Psoas muscle (tissue), 8 donors: ENCODE results near the gene WRAP73. TPM values are rescaled to one million over a fixed set of nuclear protein-coding genes. Genes with fewer than 3 reads are reported as not detected.

Experiments
- ATAC-seq, 4 donors: fragments of 200-7000 bp; cut with Tn5 transposase; one replicate each; pipeline ENCODE4 v1.9.1; 2020; ENCODE audit warnings: moderate library complexity in 3 of 4, mild to moderate bottlenecking in 2 of 4
- DNase-seq, 2 donors: peaks; one replicate each; pipeline ENCODE4 v3.0.0-alpha.2; 2020
- H3K27ac ChIP-seq: fragments of 200-600 bp; one replicate; pipeline ENCODE4 v1.8.0; 2022
- H3K27me3 ChIP-seq, 3 donors: fragments of 200-600 bp in 1 of 3; one replicate each; pipeline versions ENCODE4 v1.6.1 to v1.8.0; 2013 to 2022; ENCODE audit warnings: low read length in 2 of 3, mild to moderate bottlenecking in 2 of 3, moderate library complexity in 1 of 3; ENCODE audit not compliant: insufficient read depth in 3 of 3
- H3K36me3 ChIP-seq, 2 donors: fragments of 200-600 bp in 1 of 2; one replicate each; pipeline versions ENCODE4 v1.6.1 to v1.8.0; 2013 to 2022; ENCODE audit warnings: low read depth in 1 of 2, mild to moderate bottlenecking in 1 of 2, moderate library complexity in 1 of 2; ENCODE audit not compliant: insufficient read depth in 1 of 2
- H3K4me1 ChIP-seq: fragments of 200-600 bp; one replicate; pipeline ENCODE4 v1.8.0; 2022
- H3K4me3 ChIP-seq: fragments of 200-600 bp; one replicate; pipeline ENCODE4 v1.8.0; 2022; ENCODE audit warnings: mild to moderate bottlenecking
- H3K9me3 ChIP-seq: fragments of 200-600 bp; one replicate; pipeline ENCODE4 v1.8.0; 2022
- CTCF ChIP-seq: fragments of 200-600 bp; IDR thresholded peaks from one replicate; pipeline ENCODE4 v1.8.0; 2022; ENCODE audit warnings: antibody characterized with exemption
- WGBS, 3 donors: extraction: QIAGEN DNeasy Blood & Tissue Kit; methylation state at CpG; one replicate each; pipeline versions ENCODE4 v1.1.6 to v1.1.7; 2013; 5-methylcytosine and 5-hydroxymethylcytosine counted together
- intact Hi-C, 2 donors: fragments of 100-400 bp; cut with DNase I; formaldehyde crosslinking; loops; one replicate each; pipeline versions ENCODE4 v1.11.0 to v1.14.2; 2022
- polyA plus RNA-seq, 3 donors: library from polyadenylated mRNA; stranded (reverse); fragments of 200-250 nt; gene quantifications; one replicate each; pipeline ENCODE4 v1.2.3, GENCODE V29; 2013
- total RNA-seq, 4 donors: library from RNA; stranded (reverse); fragmentation: NEBNext Ultra II Directional in 2 of 4; extraction: Animal tissue kit (Norgen Biotek cat#: 25700) in 2 of 4; gene quantifications; one replicate each; pipeline versions ENCODE4 v1.2.1 to v1.2.4, GENCODE V29; 2021 to 2023
- donor health status: healthy with polysubstance abuse.
- donor health status: DM: no; HTN: no; CAD: no; lungs with moderate emphysema.
- donor health status: Bipolar disorder and iron deficiency.
- donor health status: healthy.
- donor health status: DM: yes; HTN: yes; CAD: no.
- donor health status: DM: no; HTN: no; CAD: no.
- donor health status: DM: no; HTN: no; CAD: no.
- donor health status: DM: yes; HTN: yes; CAD: no.

WRAP73 gene
- total and polyA plus RNA-seq, 7 donors = 10.8 to 21.8 (median 12.6) TPM

DNA sequence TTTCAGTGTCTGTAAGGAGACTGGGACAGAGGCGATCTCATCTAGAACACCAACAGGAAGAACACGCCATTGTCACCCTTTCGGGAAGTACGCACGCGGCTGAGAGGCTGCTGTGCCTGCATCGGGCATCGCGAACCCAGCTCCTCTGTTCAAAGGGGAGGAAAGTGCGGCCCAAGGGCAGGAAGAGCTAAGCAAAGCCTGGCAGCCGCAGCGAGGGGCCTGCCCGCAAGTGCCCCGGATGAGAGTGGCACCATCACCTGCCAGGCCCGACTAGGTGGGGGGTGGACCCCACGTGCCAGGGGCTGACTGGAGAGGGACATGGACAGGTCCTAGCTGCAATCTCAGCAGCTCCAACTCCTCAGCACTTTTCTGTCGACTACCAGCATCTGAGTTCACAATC is 17.6 kb downstream of the WRAP73 start:
- intact Hi-C loops = no loop called here
- DNase-seq (no peak), ATAC-seq (no peak)
- no peak overlapping the region for H3K27ac ChIP-seq
- H3K36me3 ChIP-seq = peaks cover 11 to 99% of the 10 kb centered on the region in 2 donors
- H3K27me3 ChIP-seq = no peaks in the 10 kb centered on the region
- 92 to 95% (median 92%) methylated on average over 17 of the region's 17 CpGs for WGBS, 3 donors
- no peaks in the 10 kb centered on the region for H3K9me3 ChIP-seq
- TF ChIP-seq CTCF = no peak
- no peak overlapping the region for H3K4me3 ChIP-seq
- H3K4me1 ChIP-seq = no peaks in the 10 kb centered on the region

DNA sequence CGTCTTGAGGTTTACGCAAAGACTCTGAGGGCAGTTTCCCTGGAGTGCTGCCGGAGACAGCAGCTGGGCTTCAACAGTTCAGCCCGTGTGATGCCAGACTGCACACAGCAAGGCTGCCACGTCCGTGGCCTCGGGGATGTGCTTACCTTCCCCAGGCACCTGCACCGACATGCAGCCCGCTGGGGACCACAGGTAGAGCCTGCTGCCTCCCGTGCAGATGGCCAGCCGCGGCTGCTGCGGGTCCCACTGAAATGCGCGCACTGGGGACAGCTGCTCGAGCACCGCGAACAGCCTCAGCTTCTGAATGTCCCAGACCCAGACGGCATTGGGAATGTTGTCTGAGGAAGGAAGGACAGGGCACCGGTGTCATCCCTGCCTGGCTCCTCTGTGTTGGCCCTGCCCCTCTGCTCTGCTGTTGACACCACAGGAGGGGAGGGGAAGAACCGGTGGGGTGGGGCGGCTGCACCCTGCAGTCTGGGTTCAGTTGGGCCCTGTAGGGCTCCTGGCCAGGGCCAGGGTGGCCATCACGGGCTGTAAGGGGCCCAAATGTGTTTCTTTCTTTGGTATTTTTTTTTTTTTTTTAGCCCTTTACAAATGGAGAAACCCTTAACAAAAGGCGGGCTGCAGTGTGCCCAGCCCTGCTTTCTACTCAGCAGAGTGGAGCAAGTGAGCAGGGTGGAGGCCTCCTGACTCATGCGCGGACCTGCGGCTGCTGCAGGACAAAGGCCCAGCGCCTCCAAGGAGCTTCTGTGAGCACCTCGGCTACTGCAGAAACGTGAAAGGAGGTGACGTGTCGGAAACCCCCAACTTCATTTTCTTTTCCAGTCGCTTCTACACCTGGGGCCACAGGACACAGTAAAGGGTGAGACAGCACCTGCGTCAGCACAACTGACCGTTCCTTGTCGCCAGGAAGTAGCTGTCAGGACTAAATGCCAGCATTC is 18.3 kb downstream of the WRAP73 start:
- WGBS, 3 donors = 79 to 82% (median 82%) methylated on average over 36 of the region's 36 CpGs
- Histone ChIP-seq H3K27ac (no peak overlapping the region), H3K36me3 (peaks cover 11 to 99% of the 10 kb centered on the region in 2 donors), H3K9me3 (no peaks in the 10 kb centered on the region), H3K4me3 (no peak overlapping the region), H3K27me3 (no peaks in the 10 kb centered on the region), H3K4me1 (no peaks in the 10 kb centered on the region)
- intact Hi-C loops = no loop called here
- TF ChIP-seq CTCF = no peak
- no peak for DNase-seq
- ATAC-seq = no peak

DNA sequence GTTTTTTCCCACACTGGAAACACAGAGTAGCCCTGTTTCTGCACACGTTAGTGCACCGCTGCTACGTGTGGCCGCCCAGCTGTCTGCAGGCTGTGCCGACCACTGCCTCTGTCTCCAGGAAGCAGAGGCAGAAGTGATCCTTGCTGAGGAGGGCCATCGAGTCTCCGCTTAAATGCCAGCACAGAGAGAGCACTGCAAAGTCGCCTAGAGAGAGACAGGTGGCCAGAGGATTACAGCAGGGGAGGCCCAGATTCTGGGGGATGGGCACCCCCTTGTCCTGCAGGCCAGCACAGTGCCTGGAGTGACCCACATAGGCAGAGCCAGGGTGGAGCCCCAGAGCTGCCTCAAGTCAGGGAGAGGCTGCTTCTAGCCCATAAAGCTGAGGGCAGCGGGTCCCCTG is 19.0 kb downstream of the WRAP73 start:
- peaks cover 11 to 97% of the 10 kb centered on the region in 2 donors for H3K36me3 ChIP-seq
- TF ChIP-seq CTCF = no peak
- H3K4me1 ChIP-seq = peaks cover 2% of the 10 kb centered on the region
- intact Hi-C loops = no loop called here
- WGBS, 3 donors = 58 to 64% (median 62%) methylated on average over 9 of the region's 9 CpGs
- no peaks in the 10 kb centered on the region for H3K9me3 ChIP-seq
- DNase-seq (no peak), ATAC-seq (no peak)
- H3K4me3 ChIP-seq = no peak overlapping the region
- H3K27ac ChIP-seq = no peak overlapping the region
- no peaks in the 10 kb centered on the region for H3K27me3 ChIP-seq

GRCh38 chr1:3630161-3630611 is 19.7 kb downstream of the WRAP73 start:
- 65 to 70% (median 69%) methylated on average over 11 of the region's 11 CpGs for WGBS, 3 donors
- Histone ChIP-seq H3K9me3 (no peaks in the 10 kb centered on the region), H3K27ac (no peak overlapping the region), H3K4me1 (peaks cover 8% of the 10 kb centered on the region), H3K36me3 (peaks cover 11 to 90% of the 10 kb centered on the region in 2 donors), H3K27me3 (no peaks in the 10 kb centered on the region), H3K4me3 (no peak overlapping the region)
- intact Hi-C loops = no loop called here
- ATAC-seq (peak in 1 of 4 donors; percentile 24), DNase-seq (no peak)
- no peak for TF ChIP-seq CTCF
